Measurements from ENCODE around the gene SUGCT.

The SUGCT gene

DNA sequence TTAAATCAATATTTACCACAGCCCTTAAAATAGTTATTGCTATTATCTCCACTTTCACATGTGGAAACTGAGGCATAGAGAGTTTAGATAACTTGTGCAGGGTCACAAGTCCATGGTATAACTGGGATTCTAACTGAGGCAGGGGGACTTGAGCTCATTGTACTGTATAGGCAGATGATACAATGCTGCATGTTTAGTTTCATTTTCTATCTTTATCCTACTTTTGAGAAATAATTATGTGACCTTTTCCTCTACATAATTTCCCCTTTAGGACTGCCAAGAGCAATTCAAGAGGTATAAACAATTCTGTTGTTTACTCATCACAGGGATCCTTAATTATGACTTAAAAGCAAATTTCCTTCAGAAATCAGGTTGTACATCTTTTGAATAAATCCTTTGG lies 193.1 kb downstream of the SUGCT start:
- no peak for DNase-seq (ENCODE audit: low read depth)

DNA sequence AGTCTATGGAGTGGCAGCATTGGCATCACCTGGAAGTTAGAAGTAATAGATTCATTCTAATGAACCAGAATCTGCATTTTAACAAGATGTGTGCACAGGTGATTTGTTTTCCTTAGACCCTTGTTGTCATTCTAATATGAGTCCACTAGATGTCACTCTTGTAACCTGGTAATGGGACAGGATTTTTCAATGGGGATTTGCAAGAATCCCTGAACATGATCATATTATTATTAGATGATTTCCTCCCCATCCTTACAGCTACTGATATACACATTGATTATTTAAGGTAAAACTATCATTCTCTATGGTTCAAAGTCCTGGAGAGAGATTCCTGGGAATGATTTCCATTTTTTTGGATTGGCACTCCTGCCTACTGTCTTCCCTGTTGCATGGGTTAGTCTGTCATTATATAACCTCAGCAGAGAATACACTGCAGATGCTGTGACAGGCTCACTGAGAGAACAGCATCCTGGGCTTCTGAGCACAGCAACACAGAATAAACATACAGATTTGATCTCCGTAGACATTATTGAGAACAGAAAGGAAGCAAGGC lies 194.9 kb downstream of the SUGCT start:
- peak; percentile 66 for DNase-seq (ENCODE audit: low read depth)

DNA sequence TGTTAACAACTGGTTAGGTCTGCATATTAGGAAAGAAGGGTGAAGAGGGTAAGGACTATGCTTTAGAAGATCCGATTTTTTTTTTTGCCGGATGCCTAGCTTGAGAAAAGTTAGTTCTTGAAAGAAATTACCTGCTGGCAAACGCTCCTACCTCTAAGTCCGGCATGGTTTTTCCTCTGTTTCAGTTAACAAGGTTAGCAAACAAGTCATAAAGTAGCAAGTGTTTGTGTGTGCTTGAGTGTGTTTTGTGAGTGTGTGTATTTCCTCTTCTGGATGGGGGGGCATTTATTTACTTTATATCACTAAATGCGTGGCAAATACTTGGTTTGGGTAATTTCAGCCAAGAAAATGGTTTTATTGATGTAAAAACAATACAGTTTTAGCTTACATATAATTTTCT lies 195.6 kb downstream of the SUGCT start:
- no peak for DNase-seq (ENCODE audit: low read depth)

DNA sequence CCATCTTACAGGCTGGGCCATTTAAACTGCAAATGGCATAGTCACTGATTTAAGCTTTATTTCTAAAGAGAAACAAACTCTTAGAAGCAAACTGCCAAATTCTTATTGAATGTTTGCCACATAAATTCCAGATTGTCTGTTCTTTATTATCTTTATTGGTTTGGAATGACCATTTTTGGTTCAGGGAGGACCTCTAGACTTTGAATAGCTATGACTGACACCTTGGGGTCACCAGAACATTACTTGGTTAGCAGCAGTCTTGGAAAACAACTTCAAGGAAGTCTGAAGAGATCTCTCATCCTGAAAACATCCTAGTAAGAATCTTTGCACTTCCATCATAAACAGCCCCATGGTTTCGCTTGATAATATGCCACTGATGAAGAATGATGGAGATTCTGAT lies 197.1 kb downstream of the SUGCT start:
- no peak for DNase-seq (ENCODE audit: low read depth)

DNA sequence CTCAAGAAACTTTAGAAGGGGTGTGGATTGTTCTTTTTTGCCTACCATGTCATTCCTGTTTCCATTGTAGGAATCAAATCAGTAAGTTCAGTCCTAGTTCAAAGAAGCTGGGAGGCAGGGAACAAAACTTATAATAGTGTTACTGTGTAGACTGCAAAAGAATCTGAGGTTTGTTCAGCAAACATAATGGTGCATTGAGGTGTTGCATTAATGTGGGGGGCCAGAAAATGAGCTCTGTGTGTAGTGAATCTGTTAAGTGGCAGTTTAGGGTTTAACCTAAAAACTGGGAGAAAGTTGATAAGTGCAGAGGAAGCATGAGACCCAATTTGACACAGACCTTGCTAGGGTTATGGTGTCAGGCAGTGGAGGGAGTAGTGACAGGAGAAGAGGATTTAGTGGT lies 197.7 kb downstream of the SUGCT start:
- DNase-seq (ENCODE audit: low read depth) = no peak

DNA sequence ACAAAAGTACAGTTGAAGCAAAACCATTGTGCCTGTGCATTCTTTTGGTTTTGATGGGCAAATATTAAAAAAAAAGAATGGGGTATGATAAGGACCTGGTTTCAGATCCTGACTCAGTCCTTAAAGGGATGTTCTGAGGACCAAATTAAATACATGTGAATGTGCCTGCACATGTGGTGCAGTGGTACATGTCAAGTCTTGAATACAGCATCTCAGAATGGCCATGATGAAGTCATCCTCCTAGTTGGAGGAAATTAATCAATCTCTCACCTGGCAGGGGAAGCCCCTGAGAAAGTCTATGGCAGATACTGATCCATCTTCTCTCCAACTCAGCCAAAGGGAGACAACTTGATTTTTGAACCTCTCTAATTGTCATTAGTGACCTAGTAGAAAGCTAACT lies 207.0 kb downstream of the SUGCT start:
- no peak for DNase-seq (ENCODE audit: low read depth)

DNA sequence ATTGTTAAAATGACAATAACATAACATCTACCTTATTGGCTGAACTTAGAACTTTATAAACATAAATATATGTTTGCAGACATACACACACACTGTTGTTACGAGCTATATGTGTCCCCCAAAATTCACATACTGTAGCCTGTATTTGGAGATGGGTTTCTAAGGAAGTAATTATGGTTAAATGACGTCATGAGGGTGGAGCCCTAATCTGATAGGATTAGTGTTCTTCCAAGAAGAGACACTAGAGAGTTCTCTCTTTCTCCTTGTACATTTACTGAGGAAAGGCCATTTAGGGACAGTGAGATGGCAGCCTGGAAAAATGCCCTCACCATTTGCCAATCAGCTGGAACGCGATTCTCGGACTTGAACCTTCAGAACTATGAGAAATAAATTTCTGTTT lies 211.7 kb downstream of the SUGCT start:
- no peak for DNase-seq (ENCODE audit: low read depth)

DNA sequence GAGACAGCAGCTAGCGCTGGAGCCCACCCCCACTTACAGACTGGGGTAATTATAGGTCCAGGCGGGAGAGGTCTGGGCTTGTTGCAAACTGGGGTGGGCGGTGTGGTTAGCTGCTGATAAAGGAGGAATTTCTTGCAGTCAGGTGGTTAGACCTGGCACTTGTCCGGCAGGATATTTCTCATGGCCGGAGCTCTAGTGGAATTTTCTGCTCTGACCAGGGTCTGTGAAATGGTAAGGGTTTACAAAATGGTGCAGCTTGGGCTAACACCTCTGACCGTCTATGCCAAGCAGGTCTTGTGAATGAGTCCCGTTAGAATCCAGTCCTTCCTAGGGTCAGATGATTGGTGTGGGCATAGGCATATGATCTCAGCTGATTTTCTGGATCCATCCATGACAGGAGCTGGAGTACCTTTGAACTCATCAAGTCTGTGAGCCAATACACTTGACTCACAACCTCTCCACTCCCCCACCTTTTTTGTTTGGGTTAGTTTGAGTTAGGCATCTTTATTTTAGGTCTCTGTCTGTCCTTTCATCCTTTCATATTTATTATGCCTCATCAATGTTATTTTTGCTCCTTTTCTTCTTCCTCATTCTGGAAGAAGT lies 213.4 kb downstream of the SUGCT start:
- peak; percentile 80 for DNase-seq (ENCODE audit: low read depth)

DNA sequence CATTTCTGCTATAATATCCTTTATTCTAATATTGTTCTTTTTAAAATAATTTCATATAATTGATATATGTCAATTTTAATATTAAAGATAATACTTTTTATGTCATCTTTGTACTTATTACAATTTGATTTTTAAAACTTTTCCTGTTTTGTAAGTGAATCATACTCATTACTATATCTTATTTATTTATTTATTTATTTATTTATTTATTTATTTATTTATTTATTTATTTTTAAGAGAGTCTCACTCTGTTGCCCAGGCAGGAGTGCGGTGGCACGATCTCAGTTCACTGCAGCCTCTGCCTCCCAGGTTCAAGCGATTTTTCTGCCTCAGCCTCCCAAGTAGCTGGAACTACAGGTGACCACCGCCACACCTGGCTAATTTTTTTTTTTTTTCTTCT lies 215.3 kb downstream of the SUGCT start:
- no peak for DNase-seq (ENCODE audit: low read depth)

DNA sequence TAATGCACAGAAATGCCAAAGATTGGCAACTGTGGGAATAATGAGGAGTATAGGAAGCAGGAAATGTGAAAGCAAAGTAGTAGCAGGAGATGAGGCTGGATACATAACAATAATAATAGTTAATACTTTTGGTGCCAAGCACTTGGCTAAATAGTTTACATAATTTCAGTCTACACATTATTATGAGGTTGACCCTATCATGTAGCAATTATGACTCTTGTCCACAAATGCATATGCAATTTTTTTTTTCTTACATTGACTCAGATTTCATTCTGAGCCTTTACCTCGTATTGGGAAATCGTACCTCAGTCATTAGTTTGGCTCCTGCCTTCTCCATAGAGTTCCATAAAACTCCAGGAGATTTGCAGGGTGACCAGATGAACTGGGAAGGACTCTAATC lies 219.9 kb downstream of the SUGCT start:
- peak; percentile 20 for DNase-seq (ENCODE audit: low read depth)

DNA sequence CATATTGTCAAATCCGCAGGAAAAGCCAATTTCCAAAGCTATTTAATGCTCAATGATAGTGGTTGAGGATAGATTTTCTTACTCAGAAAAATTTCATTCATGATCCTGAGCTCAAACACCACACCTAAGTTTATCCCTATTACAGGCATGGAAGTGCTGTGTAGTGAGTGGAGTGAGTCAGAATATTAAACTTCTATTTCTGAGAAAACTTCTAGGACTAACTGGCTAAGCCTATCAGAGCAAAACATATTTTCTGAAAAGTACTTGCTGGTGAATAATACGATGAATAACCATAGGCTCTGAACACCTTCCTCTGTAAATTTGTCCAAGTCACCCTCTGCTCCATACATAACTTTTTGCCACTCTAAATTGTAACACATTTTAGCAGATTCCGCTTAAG lies 221.5 kb downstream of the SUGCT start:
- DNase-seq (ENCODE audit: low read depth) = peak; percentile 12

DNA sequence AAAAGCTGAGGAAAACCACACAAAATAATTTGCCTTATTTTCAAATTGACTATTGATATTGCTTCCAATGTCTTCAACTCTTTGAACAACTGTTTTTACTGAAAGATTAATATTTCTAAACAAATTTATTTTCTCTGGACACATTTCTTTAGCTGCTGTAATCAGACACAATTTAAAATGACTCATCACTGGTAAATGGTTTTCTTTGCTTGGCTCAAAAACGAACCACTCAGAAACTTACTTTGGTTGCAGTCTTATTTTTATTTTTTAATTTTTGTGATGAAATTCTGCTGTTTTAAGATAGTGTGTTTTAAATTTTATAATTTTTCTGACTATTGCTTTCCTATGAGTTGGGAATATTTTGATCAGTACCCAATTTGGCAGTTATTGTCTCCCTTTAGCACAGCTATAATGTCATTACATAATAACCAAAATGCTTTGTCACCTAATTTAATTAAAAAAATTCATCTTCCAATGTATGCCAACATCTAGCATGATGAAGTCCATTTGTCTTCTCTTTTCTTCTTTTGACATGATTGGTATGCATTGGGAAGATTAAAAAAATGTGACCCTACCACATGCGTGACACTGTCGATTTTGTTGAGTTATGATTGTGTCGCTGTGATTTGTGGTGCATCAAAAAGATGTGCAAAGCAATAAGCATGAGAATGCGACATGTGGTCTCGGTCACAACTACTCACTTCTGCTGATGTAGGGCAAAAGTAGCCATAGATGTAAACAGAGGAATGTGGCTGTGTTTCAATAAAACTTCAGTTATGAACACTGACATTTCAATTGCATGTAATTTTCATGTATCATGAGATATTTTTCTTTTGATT lies 222.3 kb downstream of the SUGCT start:
- peak; percentile 24 for DNase-seq (ENCODE audit: low read depth)

DNA sequence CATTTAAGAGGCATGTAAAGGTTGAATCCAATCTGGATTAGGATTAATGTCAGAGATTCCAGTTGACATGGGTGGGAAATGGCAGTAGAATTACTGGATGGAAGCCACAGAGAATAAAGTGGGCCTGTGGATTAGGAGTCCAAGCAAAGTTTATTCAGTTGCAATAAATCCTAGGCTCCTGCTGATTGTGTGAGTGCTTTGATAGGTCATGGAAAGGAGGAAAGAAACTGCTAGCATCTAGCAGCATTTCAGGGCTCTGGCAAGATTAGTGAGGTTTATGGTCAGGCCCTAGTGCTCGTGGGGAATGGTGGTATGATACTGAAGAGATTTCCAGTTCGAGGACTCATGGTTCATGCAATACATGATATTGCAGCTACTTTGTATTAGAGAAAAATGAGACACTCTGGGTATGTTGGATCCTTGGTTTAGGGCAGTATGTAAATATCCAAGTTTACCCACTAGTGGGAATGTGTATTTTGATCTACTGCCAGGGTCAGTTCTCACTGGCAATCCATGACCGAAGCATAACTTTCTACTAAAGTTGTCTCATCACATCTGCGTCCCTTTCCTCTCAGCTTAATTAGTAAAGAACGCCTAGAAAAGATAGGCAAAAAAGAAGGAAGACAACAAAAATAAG lies 235.0 kb downstream of the SUGCT start:
- DNase-seq (ENCODE audit: low read depth) = no peak

DNA sequence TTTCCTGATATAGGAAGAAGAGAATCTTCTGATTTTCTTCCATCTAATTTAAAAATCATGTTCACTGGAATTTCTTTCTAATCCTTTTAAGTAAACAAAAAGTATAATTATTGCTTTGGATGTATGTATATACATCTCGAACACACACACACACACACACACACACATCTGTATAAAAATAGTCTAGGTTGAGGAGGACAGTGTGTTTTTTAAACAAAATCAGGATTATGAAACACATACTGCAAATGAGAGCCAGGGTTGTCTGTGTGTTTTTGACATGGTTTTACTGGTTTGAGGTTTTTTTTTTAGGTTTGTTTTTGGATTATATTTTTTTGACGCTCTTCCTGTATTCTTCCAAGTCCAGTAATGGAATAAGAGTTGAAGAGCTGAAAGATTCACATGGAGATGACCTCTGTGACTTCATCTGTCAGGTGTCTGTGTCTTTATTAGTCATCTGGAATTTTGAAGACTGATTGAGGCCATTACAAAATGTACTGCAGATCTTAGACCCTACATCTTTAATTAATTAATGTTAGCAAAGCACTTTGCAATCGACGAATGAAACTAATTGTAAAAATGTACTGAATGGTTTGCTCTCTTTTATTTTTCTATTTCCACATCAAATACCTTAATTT lies 237.1 kb downstream of the SUGCT start:
- no peak for DNase-seq (ENCODE audit: low read depth)

DNA sequence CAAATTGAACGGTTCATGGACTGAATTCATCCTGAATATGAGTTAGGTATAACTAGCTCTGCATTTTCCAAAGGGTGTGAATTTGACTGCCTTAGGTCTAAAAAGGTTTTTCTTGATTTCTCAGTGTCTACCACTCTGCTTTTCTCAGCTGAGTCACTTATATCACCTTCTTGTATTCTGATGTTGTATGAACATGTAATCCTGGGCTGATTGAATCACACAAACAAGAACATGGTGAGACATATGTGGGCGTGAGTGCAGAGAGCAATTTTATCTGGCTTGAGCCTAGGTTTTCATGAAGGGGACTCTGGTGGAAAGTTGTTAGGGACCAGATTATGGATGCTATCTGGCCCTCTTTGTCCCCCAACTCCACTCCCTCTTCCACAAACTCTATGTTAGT lies 239.8 kb downstream of the SUGCT start:
- DNase-seq (ENCODE audit: low read depth) = peak; percentile 12

DNA sequence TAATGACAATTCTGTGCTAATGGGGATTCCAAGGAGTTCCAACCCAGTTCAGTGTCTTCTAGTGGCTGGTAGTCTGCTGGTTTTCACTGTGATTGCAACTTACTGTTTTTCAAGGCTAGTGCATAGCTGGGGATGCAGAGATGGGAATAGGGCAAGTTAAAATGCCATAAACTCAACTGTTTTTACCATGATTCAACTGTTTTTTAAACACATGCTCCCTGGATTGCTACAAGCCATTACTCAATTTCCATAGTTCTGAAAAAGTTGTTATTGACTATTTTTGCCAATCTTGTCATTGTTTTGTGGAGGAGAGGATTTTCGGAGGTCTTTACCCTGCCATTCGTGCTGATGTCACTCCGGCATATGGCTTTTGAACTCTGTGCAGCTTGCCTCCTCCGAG lies 245.3 kb downstream of the SUGCT start:
- DNase-seq (ENCODE audit: low read depth) = no peak

DNA sequence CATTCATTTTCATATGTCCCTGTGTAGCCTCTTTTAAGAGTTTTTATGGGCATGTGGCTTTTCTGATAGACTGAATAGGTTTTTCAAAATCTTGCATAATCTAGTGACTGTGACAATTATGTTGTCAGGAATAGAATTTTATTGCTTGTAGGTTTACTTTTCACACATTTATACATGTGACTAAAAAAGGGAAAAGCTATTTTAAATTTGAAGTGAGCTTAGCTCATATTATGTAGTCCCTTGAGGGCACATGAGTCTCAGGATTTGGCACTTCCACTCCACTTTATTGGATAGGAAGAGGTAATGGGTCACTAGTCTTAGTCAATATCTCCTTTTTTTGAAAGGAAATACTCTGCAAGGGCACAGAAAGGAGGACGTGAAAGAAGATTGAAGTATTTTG lies 247.3 kb downstream of the SUGCT start:
- no peak for DNase-seq (ENCODE audit: low read depth)

DNA sequence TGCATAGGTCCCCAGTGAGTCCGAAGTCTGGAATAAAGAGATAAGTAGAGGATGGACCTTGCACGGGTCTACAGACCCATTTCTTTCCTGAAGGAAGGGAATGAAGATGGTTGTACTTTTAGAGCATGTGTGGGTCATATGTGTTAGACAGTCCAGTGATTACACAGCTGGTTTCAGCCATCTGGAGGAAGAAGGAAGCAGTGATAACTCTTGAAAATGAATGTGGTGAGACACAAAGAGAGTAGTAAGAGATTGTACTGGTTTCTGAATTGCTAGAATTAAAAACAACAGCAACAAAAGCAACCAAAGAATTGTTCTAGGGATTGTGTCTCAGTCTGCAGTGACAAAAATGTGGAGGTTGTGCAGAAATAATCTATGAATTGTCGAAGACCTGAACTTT lies 258.9 kb downstream of the SUGCT start:
- DNase-seq (ENCODE audit: low read depth) = no peak

DNA sequence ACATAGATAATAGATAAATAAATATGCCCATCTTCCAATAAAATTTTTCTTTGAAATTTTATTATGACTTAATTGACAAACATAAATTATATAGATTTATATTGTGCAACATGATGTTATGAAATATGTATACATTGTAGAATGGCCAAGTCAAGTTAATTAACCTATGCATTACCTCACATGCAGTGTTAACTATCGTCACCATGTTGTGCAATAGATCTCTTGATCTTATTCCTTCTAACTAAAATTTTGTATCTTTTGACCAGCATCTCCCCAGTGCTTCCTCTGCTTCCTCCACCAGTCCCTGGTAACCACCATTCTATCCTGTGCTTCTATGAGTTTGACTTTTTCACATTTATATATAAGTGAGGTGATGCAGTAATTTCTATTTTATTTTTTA lies 259.6 kb downstream of the SUGCT start:
- DNase-seq (ENCODE audit: low read depth) = no peak

DNA sequence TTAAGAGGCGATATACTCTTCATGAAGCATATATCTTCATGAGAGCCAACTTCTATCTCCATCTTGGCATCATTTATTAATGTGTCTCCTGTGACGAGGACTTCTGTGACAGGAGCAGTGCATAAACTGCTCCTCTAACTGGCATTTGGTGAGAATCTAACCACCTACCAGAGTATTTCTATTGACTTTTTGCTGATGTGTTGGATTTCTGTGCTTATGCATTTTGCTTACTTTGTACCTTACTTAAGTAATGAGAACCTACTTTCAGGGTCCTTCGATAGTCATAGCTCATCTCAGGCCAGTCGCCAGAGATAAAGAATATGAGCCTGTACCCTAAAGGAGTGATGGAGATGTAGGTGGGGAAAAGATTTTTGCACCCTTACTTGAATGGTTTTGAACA lies 265.7 kb downstream of the SUGCT start:
- no peak for DNase-seq (ENCODE audit: low read depth)

DNA sequence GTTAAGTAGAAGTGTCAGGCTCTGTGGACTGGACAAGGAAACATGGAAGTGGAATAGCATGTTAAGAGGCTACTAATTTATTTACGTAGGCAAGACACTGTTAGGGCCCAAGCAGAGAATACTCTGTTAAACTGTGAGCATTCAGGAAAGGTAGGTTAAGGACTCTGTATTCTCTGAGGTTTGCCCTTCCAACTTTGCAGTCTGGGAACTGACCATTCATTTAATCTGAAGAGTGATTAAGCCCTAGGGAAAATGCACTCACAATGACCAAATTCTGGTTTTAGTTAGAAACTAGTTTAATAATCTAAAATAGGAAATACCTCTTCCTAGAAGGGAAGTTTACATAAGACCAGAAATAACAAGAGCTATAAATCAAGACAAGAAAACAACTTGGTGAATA lies 266.6 kb downstream of the SUGCT start:
- DNase-seq (ENCODE audit: low read depth) = no peak

DNA sequence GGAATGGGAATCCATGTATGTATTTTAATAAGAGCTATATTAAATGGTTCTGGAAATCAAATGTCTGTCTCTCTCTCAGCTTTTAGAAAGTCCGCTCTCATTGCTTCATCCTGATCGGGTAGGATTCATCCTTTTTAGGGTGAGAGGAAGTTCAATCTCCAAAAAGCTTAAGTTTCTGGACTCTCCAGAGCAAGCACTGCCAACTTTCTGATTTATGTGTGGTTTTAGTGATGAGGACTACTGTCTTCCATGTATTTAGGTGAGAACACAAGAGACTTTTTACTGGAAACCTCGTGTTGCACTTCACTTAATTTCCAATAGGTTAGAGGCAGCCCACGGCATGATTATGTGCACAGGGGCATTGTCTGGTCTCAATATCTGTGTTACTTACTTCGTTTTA lies 267.9 kb downstream of the SUGCT start:
- DNase-seq (ENCODE audit: low read depth) = no peak

Data from amniotic epithelial cell (primary cell).